Dermis microvascular lymphatic vessel endothelial cell (primary cell): Measurements from ENCODE around the gene LRRC37A2. TPM values are rescaled to one million over a fixed set of nuclear protein-coding genes. Genes with fewer than 3 reads are reported as not detected.
"Not testable (repeated sequence)": the region's sequence is repeated elsewhere in the genome, so short reads cannot be mapped to it uniquely, and the experiment has no call there.

Experiments
- DNase-seq, 2 donors: peaks; one replicate each; pipeline versions ENCODE4 v3.0.0 to v3.0.0-alpha.2; 2010; ENCODE audit warnings: low read depth in 2 of 2
- total RNA-seq: library from RNA; depleted of rRNA; stranded (reverse); fragments of >200 nt; gene quantifications from 2 replicates; pipeline ENCODE4 v1.2.1, GENCODE V29; 2014

Gene LRRC37A2
- total RNA-seq = 1.8 and 2.1 TPM in 2 replicates

DNA sequence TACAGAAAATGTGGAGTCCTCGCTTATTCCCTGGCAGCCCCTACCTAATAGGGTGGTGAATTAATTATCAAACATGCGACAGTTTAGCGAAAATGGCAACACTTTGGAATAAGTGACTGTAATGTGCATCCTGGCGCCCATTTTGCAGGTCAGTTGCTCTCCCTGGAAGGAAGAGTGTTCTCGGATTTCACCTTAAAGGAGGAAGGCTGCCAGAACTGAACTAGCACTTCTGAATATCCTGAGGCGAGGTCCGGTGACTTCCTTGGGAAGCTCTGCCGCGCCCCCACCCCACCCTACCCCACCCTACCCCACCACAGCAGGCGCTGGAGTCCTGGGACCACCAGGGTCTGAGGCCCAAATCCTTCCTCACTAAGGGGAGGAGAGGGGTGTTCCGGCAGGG lies at the start of gene LRRC37A2:
LRRC37A2 (plus strand) TSS at position 301 of the 400 bp plus-strand sequence. CDS start 245 bp downstream, outside the sequence.
- DNase-seq = not testable (repeated sequence)

- not testable (repeated sequence) for DNase-seq
Measured at GRCh38 chr17:46467618-46468017, 44.6 kb upstream of the LRRC37A2 start.

DNA sequence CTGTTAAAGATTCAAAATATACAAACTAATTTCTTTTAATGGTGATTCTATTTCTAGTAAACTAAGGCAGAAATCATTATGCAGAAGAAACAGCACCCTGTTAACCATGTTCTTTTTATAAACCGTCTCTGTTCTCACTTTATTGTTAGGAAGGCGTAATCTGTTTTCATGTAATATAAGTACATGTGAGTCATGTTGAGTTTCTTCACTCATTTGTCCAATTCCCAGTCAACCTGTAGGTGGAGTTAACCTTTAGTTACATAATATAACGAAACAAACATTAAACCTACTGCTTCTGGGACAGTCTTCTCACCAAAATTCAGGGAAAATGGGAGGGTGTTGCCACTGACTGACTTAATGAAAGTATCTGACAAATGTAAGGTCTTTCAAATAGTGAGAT lies 37.8 kb upstream of the LRRC37A2 start:
- not testable (repeated sequence) for DNase-seq

DNA sequence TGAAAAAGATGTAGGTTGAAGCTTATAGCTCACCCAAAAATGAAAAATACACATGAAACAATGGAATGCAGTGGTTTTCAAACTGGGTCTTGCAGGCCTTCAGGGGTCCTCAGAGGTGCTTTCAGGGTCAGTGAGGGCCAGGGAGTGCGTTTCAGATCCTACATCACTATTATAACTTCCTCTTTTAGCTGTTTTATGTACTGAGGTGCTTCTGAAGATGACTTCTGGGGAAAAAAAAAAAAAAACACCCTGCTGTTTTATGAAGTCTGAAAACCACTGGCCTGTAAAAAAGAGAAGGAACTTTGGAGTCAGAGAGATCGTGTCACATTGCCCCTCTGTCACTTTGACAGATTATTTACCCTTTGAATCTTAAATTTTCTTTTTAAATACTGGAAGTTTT lies 36.7 kb upstream of the LRRC37A2 start:
- not testable (repeated sequence) for DNase-seq

DNA sequence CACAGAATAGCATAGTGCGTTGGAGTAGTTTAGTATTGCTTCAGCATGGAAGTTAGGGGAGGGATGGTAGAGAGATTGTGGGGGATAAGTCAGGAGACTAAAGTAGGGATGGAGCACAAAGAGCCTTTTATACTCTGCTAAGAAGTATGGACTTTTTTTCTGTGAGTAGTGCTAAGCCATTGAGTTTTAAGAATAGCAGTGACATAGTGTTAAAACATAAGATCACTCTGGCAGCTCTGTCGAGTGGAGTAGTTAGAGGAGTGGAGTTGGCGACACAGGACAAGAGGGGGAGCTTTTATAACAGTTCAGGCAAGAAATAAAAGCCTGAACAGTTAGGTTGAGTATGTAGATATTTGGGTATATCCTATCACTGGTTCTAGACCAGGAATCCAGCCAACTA lies 33.4 kb upstream of the LRRC37A2 start:
- not testable (repeated sequence) for DNase-seq

DNA sequence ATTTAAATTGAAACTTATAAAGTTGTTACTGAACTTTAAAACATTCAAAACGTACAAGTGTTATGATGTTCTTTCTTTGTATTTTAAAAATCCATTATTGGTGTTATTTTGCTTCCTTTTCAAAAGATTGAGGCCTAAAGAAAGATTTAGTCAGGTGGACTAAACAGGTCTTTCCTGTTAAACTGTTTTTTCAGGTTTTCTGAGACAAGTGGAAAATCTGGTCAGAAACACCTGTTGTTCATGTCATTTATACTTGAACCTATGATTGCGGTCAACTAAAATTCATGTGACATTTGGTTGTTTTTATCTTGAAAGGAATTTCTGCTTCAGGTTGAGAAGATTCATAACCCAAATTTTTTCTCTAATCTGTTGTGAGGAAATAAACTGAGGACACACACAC lies 31.0 kb upstream of the LRRC37A2 start:
- not testable (repeated sequence) for DNase-seq

DNA sequence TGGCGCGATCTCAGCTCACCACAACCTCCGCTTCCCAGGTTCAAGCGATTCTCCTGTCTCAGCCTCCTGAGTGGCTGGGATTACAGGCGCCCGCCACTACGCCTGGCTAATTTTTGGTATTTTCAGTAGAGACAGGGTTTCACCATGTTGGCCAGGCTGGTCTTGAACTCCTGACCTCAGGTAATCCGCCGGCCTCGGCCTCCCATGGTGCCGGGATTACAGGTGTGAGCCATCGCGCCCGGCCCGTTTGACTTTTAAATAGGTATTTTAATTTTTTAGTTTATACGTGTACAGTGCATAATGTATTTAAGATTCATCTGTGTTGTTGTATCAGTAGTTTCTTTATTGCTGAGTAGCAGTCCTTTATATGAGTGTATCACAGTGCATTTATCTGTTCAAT lies 20.2 kb upstream of the LRRC37A2 start:
- DNase-seq = not testable (repeated sequence)

GRCh38 chr17:46499437-46500139 lies 12.7 kb upstream of the LRRC37A2 start:
- not testable (repeated sequence) for DNase-seq

GRCh38 chr17:46505896-46506295 lies 6.4 kb upstream of the LRRC37A2 start:
- DNase-seq = not testable (repeated sequence)

GRCh38 chr17:46534716-46535115 lies 22.4 kb downstream of the LRRC37A2 start:
- DNase-seq = not testable (repeated sequence)

DNA sequence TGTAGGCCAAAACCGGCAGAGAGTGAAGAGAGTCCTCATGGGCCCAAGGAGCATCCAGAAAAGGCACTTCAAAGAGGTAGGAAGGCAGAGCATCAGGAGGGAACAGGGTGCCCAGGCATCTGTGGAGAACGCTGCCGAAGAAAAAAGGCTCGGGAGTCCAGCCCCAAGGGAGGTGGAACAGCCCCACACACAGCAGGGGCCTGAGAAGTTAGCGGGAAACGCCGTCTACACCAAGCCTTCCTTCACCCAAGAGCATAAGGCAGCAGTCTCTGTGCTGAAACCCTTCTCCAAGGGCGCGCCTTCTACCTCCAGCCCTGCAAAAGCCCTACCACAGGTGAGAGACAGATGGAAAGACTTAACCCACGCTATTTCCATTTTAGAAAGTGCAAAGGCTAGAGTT lies 36.3 kb downstream of the LRRC37A2 start:
- DNase-seq = not testable (repeated sequence)

GRCh38 chr17:46559155-46559554 lies 46.9 kb downstream of the LRRC37A2 start:
- DNase-seq = not testable (repeated sequence)

- DNase-seq = not testable (repeated sequence)
Measured at GRCh38 chr17:46560048-46560447, 47.8 kb downstream of the LRRC37A2 start.

GRCh38 chr17:46566284-46566683 lies 54.0 kb downstream of the LRRC37A2 start:
- DNase-seq = not testable (repeated sequence)

DNA sequence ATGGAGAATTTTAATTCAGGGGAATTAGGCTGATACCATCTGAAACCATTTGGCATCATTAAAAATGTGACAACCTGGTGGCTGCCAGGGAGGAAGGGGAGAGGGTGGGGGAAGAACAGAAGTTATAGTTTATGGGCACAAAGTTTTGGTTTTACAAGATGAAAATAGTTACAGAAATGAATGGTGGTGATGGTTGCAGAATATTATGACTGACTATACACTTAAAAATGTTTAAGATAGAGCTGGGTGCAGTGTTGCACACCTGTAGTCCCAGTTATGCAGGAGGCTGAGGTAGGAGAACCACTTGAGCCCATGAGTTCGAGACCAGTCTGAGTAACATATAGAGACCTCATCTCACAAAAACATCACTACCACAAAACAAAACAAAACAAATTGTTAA lies 54.7 kb downstream of the LRRC37A2 start:
- DNase-seq = not testable (repeated sequence)

- DNase-seq = not testable (repeated sequence)
Measured at GRCh38 chr17:46571796-46572195, 59.5 kb downstream of the LRRC37A2 start.

DNA sequence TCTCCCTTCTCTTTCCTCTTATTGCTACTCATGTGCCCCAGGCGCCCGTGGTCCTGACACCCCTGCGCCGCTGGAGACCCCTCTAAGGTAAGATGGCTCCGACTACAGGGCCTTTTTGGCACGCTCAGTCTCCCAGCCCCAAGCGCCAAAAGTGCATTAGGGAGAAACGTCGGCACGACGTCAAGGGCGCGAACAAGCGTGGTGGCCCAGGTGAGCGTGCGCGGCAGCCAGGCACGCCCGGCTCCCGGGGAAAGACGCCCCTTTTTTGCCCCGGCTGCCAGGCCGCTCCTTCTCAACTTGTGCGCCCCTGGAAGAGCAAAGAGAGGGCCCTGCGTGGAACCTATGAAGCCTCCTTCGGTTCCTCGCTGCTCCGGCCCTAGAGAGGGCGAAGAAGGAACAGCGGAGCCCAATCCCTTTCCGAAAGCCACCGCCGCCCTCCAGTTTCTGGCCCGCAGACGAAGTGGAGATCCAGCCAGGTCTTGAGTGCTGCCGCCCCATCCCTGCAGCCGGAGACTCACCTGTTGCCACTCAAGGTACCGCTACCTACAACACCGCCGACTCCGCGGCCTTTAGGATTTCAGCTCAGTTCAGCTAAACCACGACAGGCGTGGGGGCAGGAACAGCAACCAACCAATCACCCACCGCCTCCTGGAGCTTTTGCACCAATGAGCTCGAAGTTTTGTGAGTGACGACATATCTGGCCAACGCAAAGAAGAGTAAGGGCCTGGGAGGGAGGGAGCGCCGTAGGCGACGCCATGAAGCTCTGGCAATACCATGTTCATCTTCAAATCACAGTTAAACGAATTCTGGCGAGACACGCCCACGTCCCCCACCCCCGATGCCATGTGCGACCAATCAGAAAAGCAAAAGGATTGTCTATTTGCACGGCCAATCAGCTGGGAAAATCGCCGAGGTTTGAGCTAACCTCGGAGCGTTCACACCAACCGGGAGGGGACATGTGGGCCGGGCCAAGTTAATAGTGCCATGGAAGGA lies 67.1 kb downstream of the LRRC37A2 start, which contains the start of gene ARL17A:
ARL17A (minus strand) TSS at position 609 of the 993 bp plus-strand sequence. CDS start 3,369 bp downstream, outside the sequence.
- DNase-seq = not testable (repeated sequence)

- DNase-seq = not testable (repeated sequence)
Measured at GRCh38 chr17:46580082-46580481, 67.8 kb downstream of the LRRC37A2 start.

GRCh38 chr17:46585444-46585843 lies 73.2 kb downstream of the LRRC37A2 start:
- DNase-seq = not testable (repeated sequence)

DNA sequence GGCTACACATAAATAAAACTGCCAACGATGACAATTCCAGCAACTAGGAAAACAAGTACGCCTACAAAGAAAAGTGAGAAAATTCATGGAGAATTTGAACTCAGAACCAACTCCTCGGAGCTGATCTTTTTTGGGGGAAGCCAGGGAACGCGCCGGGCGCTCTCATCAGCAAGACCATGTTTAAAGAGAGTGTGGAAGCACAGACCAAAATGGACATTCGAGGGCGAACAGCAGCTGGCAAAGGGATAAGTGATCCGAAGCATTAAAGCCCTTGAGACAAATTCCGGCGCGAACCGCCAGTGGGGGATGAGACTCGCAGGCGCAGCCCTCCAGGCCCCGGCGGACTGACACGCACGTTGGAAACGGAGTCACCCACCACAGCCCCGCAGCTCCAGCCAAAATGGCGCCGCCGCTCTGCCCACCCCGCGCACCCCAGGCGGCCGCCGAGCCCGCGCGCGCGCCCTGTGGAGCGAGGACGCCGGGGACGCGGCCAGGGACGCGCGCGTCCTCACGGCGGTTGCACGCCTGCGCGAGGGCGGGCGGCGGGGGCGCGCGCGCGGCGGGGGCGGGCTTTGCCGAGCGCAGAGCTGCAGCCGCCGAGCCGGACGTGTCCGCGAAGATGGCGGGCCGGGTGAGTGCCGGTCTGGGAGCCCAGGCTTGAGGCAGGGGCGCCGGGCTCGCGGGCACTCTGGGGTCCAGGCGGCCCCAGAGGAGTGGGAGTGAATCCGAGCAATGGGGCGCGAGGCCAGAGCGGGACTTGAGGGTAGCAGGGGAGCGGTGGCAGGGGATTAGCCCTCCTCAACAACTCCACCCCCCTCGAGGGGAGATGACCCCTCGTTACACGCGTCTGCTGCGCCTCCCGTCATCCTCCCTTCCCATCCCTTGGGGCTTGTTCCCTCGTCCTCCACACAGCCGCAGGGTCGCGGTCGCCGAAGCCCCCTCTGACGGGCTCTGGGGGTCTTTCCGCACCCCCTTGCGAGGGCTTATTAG lies 78.2 kb downstream of the LRRC37A2 start, which contains the start of gene NSF:
NSF (plus strand) TSS at position 513 of the 990 bp plus-strand sequence; CDS start at position 620, 107 bp downstream.
- not testable (repeated sequence) for DNase-seq
